Activated CD8-positive, alpha-beta T cell treated with anti-CD3 and anti-CD28 coated beads for 36 hours (primary cell): ENCODE measurements around the gene RAP1GDS1. TPM values are rescaled to one million over a fixed set of nuclear protein-coding genes. Genes with fewer than 3 reads are reported as not detected.
A peak's percentile ranks its signal among the peaks of the same experiment; 100 is the strongest.

Experiments
- ATAC-seq: fragments of 200-7000 bp; cut with Tn5 transposase; one replicate; pipeline ENCODE4 v1.10.0; 2021; ENCODE audit warnings: mild to moderate bottlenecking, moderate library complexity
- CTCF ChIA-PET: fragments of 350-600 bp; sonication (Branson Sonifier 250); formaldehyde crosslinking; loops from one replicate; lab custom pipeline; 2021; ENCODE audit warnings: antibody characterized with exemption; lab: Charles Lee
- POLR2A ChIA-PET: fragments of 350-600 bp; sonication (Branson Sonifier 250); formaldehyde crosslinking; loops from one replicate; lab custom pipeline; 2021; ENCODE audit warnings: antibody characterized with exemption; lab: Charles Lee
- DNase-seq: peaks from one replicate; pipeline ENCODE4 v3.0.0-alpha.2; 2020
- H3K27ac Mint-ChIP-seq: one replicate; pipeline ENCODE4 v1.8.0; 2021; ENCODE audit warnings: mild to moderate bottlenecking, mixed read lengths
- H3K27me3 Mint-ChIP-seq: one replicate; pipeline ENCODE4 v1.8.0; 2021; ENCODE audit warnings: mixed read lengths
- H3K36me3 Mint-ChIP-seq: one replicate; pipeline ENCODE4 v1.8.0; 2021; ENCODE audit warnings: low read depth, mixed read lengths
- H3K4me1 Mint-ChIP-seq: one replicate; pipeline ENCODE4 v1.8.0; 2021; ENCODE audit warnings: low read depth, mixed read lengths
- H3K4me3 Mint-ChIP-seq: one replicate; pipeline ENCODE4 v1.8.0; 2021; ENCODE audit warnings: mild to moderate bottlenecking, moderate library complexity, mixed read lengths
- H3K9me3 Mint-ChIP-seq: one replicate; pipeline ENCODE4 v1.8.0; 2021; ENCODE audit warnings: mixed read lengths
- intact Hi-C: fragments of 100-400 bp; cut with micrococcal nuclease; formaldehyde crosslinking; loops from one replicate; pipeline ENCODE4 v1.10.0; 2022
- total RNA-seq, 2 experiments: library from RNA; stranded (reverse); gene quantifications; one replicate each; pipeline ENCODE4 v1.2.3, GENCODE V29; 2021
- TF ChIP-seq, protein P1 (sequence below): fragments of 200-600 bp; IDR thresholded peaks from one replicate; pipeline ENCODE4 v1.8.0; 2022; ENCODE audit warnings: antibody characterized with exemption, mild to moderate bottlenecking

The RAP1GDS1 gene
- total RNA-seq, 2 experiments from 2014 or later = 49.8 to 52.1 TPM

DNA sequence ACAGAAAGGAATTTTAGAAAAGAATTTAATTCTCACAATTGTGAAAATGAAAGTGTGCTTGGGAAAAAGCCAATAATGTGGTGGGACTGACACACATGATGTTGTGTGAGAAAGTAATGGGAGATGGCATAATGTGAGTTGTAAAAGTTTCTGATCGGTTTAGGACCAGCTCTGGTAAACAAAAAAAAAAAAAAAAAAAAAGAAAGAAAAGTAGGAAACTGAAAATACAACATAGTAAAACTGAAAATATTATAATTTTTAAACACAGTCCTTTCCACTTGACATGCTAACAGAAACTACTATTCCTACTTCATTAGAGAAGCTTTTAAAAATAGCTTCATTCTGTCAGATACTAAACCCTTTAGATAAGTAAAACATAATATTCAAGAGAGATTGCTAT is 28.2 kb downstream of the RAP1GDS1 start:
- Mint-ChIP-seq H3K9me3 (no peaks in the 10 kb centered on the region), H3K36me3 (peaks cover 16% of the 10 kb centered on the region), H3K4me1 (peaks cover 45% of the 10 kb centered on the region), H3K27me3 (no peaks in the 10 kb centered on the region), H3K27ac (peak overlapping the region; percentile 71), H3K4me3 (peak overlapping the region; percentile 28)
- TF ChIP-seq, protein P1, sequence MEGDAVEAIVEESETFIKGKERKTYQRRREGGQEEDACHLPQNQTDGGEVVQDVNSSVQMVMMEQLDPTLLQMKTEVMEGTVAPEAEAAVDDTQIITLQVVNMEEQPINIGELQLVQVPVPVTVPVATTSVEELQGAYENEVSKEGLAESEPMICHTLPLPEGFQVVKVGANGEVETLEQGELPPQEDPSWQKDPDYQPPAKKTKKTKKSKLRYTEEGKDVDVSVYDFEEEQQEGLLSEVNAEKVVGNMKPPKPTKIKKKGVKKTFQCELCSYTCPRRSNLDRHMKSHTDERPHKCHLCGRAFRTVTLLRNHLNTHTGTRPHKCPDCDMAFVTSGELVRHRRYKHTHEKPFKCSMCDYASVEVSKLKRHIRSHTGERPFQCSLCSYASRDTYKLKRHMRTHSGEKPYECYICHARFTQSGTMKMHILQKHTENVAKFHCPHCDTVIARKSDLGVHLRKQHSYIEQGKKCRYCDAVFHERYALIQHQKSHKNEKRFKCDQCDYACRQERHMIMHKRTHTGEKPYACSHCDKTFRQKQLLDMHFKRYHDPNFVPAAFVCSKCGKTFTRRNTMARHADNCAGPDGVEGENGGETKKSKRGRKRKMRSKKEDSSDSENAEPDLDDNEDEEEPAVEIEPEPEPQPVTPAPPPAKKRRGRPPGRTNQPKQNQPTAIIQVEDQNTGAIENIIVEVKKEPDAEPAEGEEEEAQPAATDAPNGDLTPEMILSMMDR = no peak
- intact Hi-C loops = no loop called here
- ATAC-seq (peak; percentile 61), DNase-seq (no peak)
- CTCF ChIA-PET = no interaction called here
- POLR2A ChIA-PET = interaction anchor here (1.2 kb wide), 1 partner anchor 27 kb away, joined by 3 read pairs; no protein-coding TSS in a partner anchor

- peaks cover 42% of the 10 kb centered on the region for H3K4me1 Mint-ChIP-seq
- peak overlapping the region; percentile 2 for H3K27ac Mint-ChIP-seq
- intact Hi-C loops = no loop called here
- H3K4me3 Mint-ChIP-seq = no peak overlapping the region
- ChIA-PET CTCF (interaction anchor here (1.2 kb wide), 1 partner anchor 148 kb away, joined by 4 read pairs; the partner anchor contains the start of gene STPG2), POLR2A (interaction anchor here (0.6 kb wide), 1 partner anchor 89 kb away, joined by 3 read pairs; no protein-coding TSS in a partner anchor)
- no peaks in the 10 kb centered on the region for H3K27me3 Mint-ChIP-seq
- no peaks in the 10 kb centered on the region for H3K9me3 Mint-ChIP-seq
- H3K36me3 Mint-ChIP-seq = peaks cover 22% of the 10 kb centered on the region
- TF ChIP-seq, protein P1 = no peak
- ATAC-seq (no peak), DNase-seq (no peak)
These were observed 29.3 kb downstream of the RAP1GDS1 start for GRCh38 chr4:98290511-98290910.

- peaks cover 31% of the 10 kb centered on the region for H3K36me3 Mint-ChIP-seq
- ChIA-PET POLR2A (interaction anchor here (1.6 kb wide), 1 partner anchor 635 kb away, joined by 3 read pairs; no protein-coding TSS in a partner anchor), CTCF (no interaction called here)
- peaks cover 47% of the 10 kb centered on the region for H3K4me1 Mint-ChIP-seq
- no peaks in the 10 kb centered on the region for H3K27me3 Mint-ChIP-seq
- TF ChIP-seq, protein P1 = no peak
- H3K4me3 Mint-ChIP-seq = no peak overlapping the region
- no peak for ATAC-seq
- H3K9me3 Mint-ChIP-seq = no peaks in the 10 kb centered on the region
- H3K27ac Mint-ChIP-seq = no peak overlapping the region
- intact Hi-C loops = no loop called here
- DNase-seq = no peak
These were observed 32.1 kb downstream of the RAP1GDS1 start for GRCh38 chr4:98293104-98293887.

- Mint-ChIP-seq H3K9me3 (peaks cover 5% of the 10 kb centered on the region), H3K4me3 (no peak overlapping the region), H3K27me3 (no peaks in the 10 kb centered on the region), H3K4me1 (peaks cover 18% of the 10 kb centered on the region), H3K36me3 (peaks cover 55% of the 10 kb centered on the region), H3K27ac (peak overlapping the region; percentile 8)
- no peak for ATAC-seq
- POLR2A ChIA-PET = no interaction called here
- CTCF ChIA-PET = no interaction called here
- TF ChIP-seq, protein P1 = no peak
- no peak for DNase-seq
- intact Hi-C loops = no loop called here
These were observed 36.8 kb downstream of the RAP1GDS1 start for GRCh38 chr4:98298022-98298421.

DNA sequence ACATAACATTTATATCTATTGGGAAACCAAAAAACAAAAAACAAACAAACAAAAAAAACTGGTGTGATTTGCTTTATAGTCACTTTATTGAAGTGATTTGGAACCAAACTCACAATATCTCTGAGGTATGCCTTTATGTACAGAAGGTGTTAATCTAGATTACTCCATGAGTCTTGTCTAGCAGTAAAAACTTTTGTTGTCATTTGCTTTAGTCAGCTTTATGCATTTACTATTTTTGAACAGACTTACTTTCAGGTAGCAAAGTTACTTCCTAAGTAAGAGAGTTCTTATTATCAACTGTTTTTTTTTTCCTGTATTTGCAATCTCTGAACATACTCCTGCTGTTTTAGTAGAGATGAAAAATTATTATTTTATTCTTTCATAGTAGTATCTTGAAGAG is 39.5 kb downstream of the RAP1GDS1 start:
- Mint-ChIP-seq H3K36me3 (peaks cover 50% of the 10 kb centered on the region), H3K9me3 (peaks cover 13% of the 10 kb centered on the region), H3K4me1 (peaks cover 16% of the 10 kb centered on the region), H3K27ac (no peak overlapping the region), H3K4me3 (no peak overlapping the region), H3K27me3 (no peaks in the 10 kb centered on the region)
- POLR2A ChIA-PET = no interaction called here
- DNase-seq = no peak
- ATAC-seq = no peak
- TF ChIP-seq, protein P1 = no peak
- CTCF ChIA-PET = no interaction called here
- intact Hi-C loops = no loop called here
